ENCODE data around the gene ERP44. TPM values are rescaled to one million over a fixed set of nuclear protein-coding genes. Genes with fewer than 3 reads are reported as not detected.

The ERP44 gene
- total and polyA plus RNA-seq, 12 donors, result 12.9 to 43.7 (median 21.3) TPM

DNA sequence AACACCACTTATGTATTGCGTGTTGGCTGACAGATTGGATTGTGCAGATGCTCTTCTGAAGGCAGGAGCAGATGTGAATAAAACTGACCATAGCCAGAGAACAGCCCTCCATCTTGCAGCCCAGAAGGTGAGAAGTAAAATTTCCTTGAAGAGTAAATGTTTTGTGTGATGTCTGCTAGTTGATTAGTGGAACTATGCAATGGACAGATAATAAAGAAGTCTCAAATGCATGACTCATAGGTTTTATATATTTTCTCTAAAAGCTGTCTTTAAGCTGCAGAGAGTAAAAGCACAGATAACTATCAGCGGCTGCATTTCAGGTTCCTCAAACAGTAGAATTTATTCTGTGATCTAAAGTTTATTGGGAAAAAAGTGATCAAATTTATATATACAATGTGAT is 27.6 kb upstream of the ERP44 start:
- Histone ChIP-seq H3K4me3 (no peak overlapping the region), H3K36me3 (replicated peaks in 1 of 2) (no peaks in the 10 kb centered on the region), H3K9me3 (replicated peaks in 1 of 3) (no peaks in the 10 kb centered on the region), H3K4me1 (replicated peaks in 1 of 2) (peaks cover 0 to 9% of the 10 kb centered on the region in 2 donors), H3K27ac (no peak overlapping the region), H3K27me3 (no peaks in the 10 kb centered on the region)
- 96 to 99% (median 97%) methylated on average over 2 of the region's 2 CpGs for WGBS, 4 donors
- intact Hi-C loops (cut with DNase I), result no loop called here
- DNase-seq, result no peak
- TF ChIP-seq POLR2A (IDR thresholded peaks at IDR 0.05), result no peak
- no peak for TF ChIP-seq CTCF (IDR thresholded peaks at IDR 0.05)

DNA sequence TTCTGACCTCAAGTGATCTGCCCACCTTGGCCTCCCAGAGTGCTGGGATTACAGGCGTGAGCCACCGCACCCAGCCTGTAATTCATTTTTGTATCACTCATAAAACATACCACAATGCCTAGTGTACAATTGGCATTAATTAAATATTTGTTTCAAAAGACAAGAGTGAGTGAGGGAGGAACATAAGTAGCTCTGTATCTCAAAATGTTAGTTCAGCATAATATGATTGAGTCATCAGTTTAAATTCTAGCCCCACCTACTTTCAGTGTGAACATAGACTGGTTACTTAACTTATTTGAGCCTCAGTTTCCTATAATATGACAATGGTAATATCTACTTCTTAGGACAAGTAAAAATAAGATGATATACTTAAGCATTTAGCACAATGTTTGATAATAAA is 27.1 kb upstream of the ERP44 start:
- no peak overlapping the region for H3K27ac ChIP-seq
- DNase-seq, result no peak
- intact Hi-C loops (cut with DNase I), result no loop called here
- H3K27me3 ChIP-seq, result no peaks in the 10 kb centered on the region
- H3K36me3 ChIP-seq (replicated peaks in 1 of 2), result no peaks in the 10 kb centered on the region
- no peaks in the 10 kb centered on the region for H3K9me3 ChIP-seq (replicated peaks in 1 of 3)
- H3K4me1 ChIP-seq (replicated peaks in 1 of 2), result peaks cover 0 to 9% of the 10 kb centered on the region in 2 donors
- WGBS, 4 donors, result 93 to 100% (median 97%) methylated on average over 2 of the region's 2 CpGs
- TF ChIP-seq POLR2A (IDR thresholded peaks at IDR 0.05) (no peak), CTCF (IDR thresholded peaks at IDR 0.05) (no peak)
- H3K4me3 ChIP-seq, result no peak overlapping the region

DNA sequence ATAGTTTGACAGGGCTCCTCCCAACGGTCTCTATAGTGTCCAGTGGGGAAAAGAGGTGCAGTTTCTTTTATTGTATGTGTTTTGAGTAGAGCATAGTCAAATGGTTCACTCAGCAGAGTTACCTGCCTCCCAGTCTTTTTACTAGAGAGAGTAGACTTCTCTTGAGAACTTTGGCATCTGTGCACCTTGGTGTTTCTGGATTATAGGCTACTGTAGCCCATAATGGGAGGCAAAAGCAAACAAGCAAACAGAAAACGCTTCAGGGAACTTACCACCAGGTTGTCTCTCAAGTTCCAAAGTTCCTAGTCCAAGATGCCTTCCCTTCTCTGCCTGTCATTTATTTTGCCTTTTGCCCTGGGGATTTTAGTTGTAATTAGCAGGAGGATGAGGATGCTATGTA is 26.4 kb upstream of the ERP44 start:
- no peaks in the 10 kb centered on the region for H3K36me3 ChIP-seq (replicated peaks in 1 of 2)
- H3K4me1 ChIP-seq (replicated peaks in 1 of 2), result peaks cover 0 to 9% of the 10 kb centered on the region in 2 donors
- no peak for DNase-seq
- H3K27me3 ChIP-seq, result no peaks in the 10 kb centered on the region
- no peak for TF ChIP-seq CTCF (IDR thresholded peaks at IDR 0.05)
- no peak for TF ChIP-seq POLR2A (IDR thresholded peaks at IDR 0.05)
- no peak overlapping the region for H3K4me3 ChIP-seq
- WGBS, 4 donors, result 87 to 97% (median 93%) methylated on average over 2 of the region's 2 CpGs
- no peaks in the 10 kb centered on the region for H3K9me3 ChIP-seq (replicated peaks in 1 of 3)
- H3K27ac ChIP-seq, result no peak overlapping the region
- intact Hi-C loops (cut with DNase I), result no loop called here

DNA sequence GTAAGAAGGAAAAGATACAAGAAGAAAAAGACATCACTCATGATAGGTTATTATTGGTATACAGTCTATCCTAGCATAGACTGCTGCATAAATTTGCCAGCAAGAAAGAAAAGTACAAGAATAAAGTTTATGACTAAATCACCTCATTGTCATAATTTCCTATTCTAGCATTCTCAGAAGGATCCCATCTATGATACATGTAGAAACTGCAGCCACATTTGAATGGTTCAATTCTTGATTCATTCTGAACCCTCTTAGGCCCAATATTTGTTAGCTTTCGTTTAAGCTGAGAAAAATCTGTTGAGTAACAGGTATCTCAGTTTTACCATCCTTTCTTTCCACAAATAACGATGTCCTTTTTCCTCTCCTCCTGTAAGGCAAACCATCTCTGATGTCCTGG is 21.5 kb upstream of the ERP44 start:
- TF ChIP-seq POLR2A (IDR thresholded peaks at IDR 0.05), result no peak
- TF ChIP-seq CTCF (IDR thresholded peaks at IDR 0.05), result no peak
- no peak overlapping the region for H3K4me3 ChIP-seq
- no peak for DNase-seq
- no peaks in the 10 kb centered on the region for H3K36me3 ChIP-seq (replicated peaks in 1 of 2)
- no peaks in the 10 kb centered on the region for H3K27me3 ChIP-seq
- no peaks in the 10 kb centered on the region for H3K9me3 ChIP-seq (replicated peaks in 1 of 3)
- 94 to 100% (median 98%) methylated on average over 2 of the region's 2 CpGs for WGBS, 4 donors
- H3K27ac ChIP-seq, result no peak overlapping the region
- H3K4me1 ChIP-seq (replicated peaks in 1 of 2), result no peaks in the 10 kb centered on the region
- intact Hi-C loops (cut with DNase I), result no loop called here
